Neural cell (in vitro differentiated cells): ENCODE results near the gene PIP4K2A.

ENCODE experiments used
- EP300 ChIP-seq: fragments of 450-650 bp; conservative IDR thresholded peaks from 2 replicates; pipeline ENCODE4 v1.6.1; 2014; ENCODE audit warnings: antibody characterized with exemption, mild to moderate bottlenecking, moderate library complexity; ENCODE audit not compliant: poor library complexity, severe bottlenecking
- EZH2 ChIP-seq: fragments of 200-600, 300-800 bp; shearing (Covaris generic), sonication (generic); IDR thresholded peaks from 2 replicates; pipeline ENCODE4 v1.6.1; 2014; ENCODE audit warnings: antibody characterized with exemption, low read length, borderline replicate concordance, mild to moderate bottlenecking; ENCODE audit not compliant: insufficient read depth, poor library complexity, severe bottlenecking
- POLR2AphosphoS5 ChIP-seq: IDR thresholded peaks from 2 replicates; pipeline ENCODE4 v1.6.1; 2012
- RAD21 ChIP-seq: fragments of 450-650 bp; conservative IDR thresholded peaks from 2 replicates; pipeline ENCODE4 v1.6.1; 2014; ENCODE audit warnings: antibody characterized with exemption, mild to moderate bottlenecking, moderate library complexity
- SMC3 ChIP-seq: fragments of 450-650 bp; conservative IDR thresholded peaks from 2 replicates; pipeline ENCODE4 v1.6.1; 2014; ENCODE audit warnings: antibody characterized with exemption, mild to moderate bottlenecking, moderate library complexity; ENCODE audit not compliant: poor library complexity
- TAF1 ChIP-seq: IDR thresholded peaks from 2 replicates; pipeline ENCODE4 v1.6.1; 2012; ENCODE audit warnings: low read depth
- TF ChIP-seq, protein P1 (sequence below): fragments of 450-650 bp; IDR thresholded peaks from 2 replicates; pipeline ENCODE4 v1.5.1; 2014; ENCODE audit warnings: antibody characterized with exemption, mild to moderate bottlenecking, moderate library complexity; ENCODE audit not compliant: poor library complexity, severe bottlenecking

DNA sequence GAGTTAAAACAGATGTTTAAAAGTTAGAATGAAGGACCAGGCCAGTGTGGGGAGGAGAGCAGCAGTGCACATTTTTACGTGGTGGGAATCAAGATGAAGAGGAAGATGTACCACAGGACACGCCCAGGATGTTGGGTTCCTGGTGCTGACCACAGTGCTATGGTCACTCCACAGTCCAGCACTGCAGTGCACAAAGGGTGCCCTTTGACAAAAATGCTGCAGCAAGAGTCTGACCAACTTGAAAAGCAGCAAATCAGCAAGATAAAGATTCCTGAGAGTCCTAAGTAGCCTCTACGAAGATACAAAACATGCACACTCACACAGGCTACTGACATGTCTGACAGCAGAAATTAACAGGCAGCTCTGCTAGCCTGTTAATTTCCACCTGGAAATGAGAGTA lies 107.1 kb downstream of the PIP4K2A start:
- TF ChIP-seq, protein P1, sequence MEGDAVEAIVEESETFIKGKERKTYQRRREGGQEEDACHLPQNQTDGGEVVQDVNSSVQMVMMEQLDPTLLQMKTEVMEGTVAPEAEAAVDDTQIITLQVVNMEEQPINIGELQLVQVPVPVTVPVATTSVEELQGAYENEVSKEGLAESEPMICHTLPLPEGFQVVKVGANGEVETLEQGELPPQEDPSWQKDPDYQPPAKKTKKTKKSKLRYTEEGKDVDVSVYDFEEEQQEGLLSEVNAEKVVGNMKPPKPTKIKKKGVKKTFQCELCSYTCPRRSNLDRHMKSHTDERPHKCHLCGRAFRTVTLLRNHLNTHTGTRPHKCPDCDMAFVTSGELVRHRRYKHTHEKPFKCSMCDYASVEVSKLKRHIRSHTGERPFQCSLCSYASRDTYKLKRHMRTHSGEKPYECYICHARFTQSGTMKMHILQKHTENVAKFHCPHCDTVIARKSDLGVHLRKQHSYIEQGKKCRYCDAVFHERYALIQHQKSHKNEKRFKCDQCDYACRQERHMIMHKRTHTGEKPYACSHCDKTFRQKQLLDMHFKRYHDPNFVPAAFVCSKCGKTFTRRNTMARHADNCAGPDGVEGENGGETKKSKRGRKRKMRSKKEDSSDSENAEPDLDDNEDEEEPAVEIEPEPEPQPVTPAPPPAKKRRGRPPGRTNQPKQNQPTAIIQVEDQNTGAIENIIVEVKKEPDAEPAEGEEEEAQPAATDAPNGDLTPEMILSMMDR = no peak
- TF ChIP-seq EZH2 = no peak
- no peak for TF ChIP-seq POLR2AphosphoS5
- TF ChIP-seq EP300 = no peak
- TF ChIP-seq RAD21 = no peak
- TF ChIP-seq SMC3 = no peak
- no peak for TF ChIP-seq TAF1
